K562 (cell line): ENCODE data around the gene SAP25. TPM values are rescaled to one million over a fixed set of nuclear protein-coding genes. Genes with fewer than 3 reads are reported as not detected.

ENCODE experiments used
- ATF4 ChIP-seq: fragments of 450-650 bp; formaldehyde crosslinking; IDR thresholded peaks from 2 replicates; pipeline ENCODE4 v1.4.0; 2022; ENCODE audit warnings: mild to moderate bottlenecking, moderate library complexity
- BRCA1 ChIP-seq, 2 experiments: fragments of 450-650 bp in 1 of 2; sonication (generic) in 1 of 2; formaldehyde crosslinking in 1 of 2; IDR thresholded peaks; 2 replicates each; pipeline versions ENCODE4 v1.5.0 to v1.6.1; 2017 to 2020; ENCODE audit warnings: mild to moderate bottlenecking in 1 of 2, missing genetic modification reagents in 1 of 2
- CC2D1A ChIP-seq: fragments of 450-650 bp; IDR thresholded peaks from 2 replicates; pipeline ENCODE4 v1.6.1; 2017; ENCODE audit warnings: mild to moderate bottlenecking
- CREB3L1 ChIP-seq: fragments of 450-650 bp; IDR thresholded peaks from 2 replicates; pipeline ENCODE4 v1.6.1; 2014; ENCODE audit warnings: low read depth, mild to moderate bottlenecking, moderate library complexity, borderline replicate concordance
- HDAC6 ChIP-seq: IDR thresholded peaks from 2 replicates; pipeline ENCODE4 v1.6.1; 2012; ENCODE audit warnings: low read depth, mild to moderate bottlenecking, control low read depth, inconsistent platforms, low read length, moderate library complexity
- HMGN3 ChIP-seq: IDR thresholded peaks from 2 replicates; pipeline ENCODE4 v1.6.1; 2011; ENCODE audit warnings: borderline replicate concordance, low read depth, mild to moderate bottlenecking, mixed read lengths, low read length; ENCODE audit not compliant: insufficient read length; ENCODE audit errors: extremely low read depth
- MEF2D ChIP-seq: conservative IDR thresholded peaks from 2 replicates; pipeline ENCODE4 v1.6.1; 2016; ENCODE audit warnings: low read depth, missing genetic modification characterization, missing compliant biosample characterization
- MNT ChIP-seq, 2 experiments: fragments of 450-650 bp; conservative IDR thresholded peaks; 2 replicates each; pipeline ENCODE4 v1.6.1; 2017; ENCODE audit warnings: mild to moderate bottlenecking in 2 of 2, moderate library complexity in 2 of 2
- PHB2 ChIP-seq: fragments of 450-650 bp; IDR thresholded peaks from 2 replicates; pipeline ENCODE4 v1.6.1; 2017; ENCODE audit warnings: low read depth
- POLR3A ChIP-seq: IDR thresholded peaks from 2 replicates; pipeline ENCODE4 v1.6.1; 2011; ENCODE audit warnings: borderline replicate concordance, mild to moderate bottlenecking, moderate library complexity; ENCODE audit not compliant: insufficient read length, insufficient read depth; ENCODE audit errors: extremely low read depth
- TCF15 ChIP-seq: fragments of 250-450 bp; sonication (Bioruptor Pico); IDR thresholded peaks from 2 replicates; pipeline ENCODE4 v1.8.0; 2022; ENCODE audit warnings: moderate library complexity, mild to moderate bottlenecking, inconsistent platforms
- U2AF2 ChIP-seq: fragments of 200-400 bp; formaldehyde crosslinking; optimal IDR thresholded peaks from 2 replicates; pipeline ENCODE3; 2017; ENCODE audit warnings: low read depth, mild to moderate bottlenecking, low read length
- VEZF1 ChIP-seq: fragments of 200-800 bp; sonication (Bioruptor generic); IDR thresholded peaks from 2 replicates; pipeline ENCODE4 v1.6.1; 2017; ENCODE audit warnings: missing genetic modification characterization, missing compliant biosample characterization
- ZC3H4 ChIP-seq: sonication (generic); formaldehyde crosslinking; IDR thresholded peaks from 2 replicates; pipeline ENCODE4 v1.9.0; 2021; ENCODE audit warnings: missing genetic modification reagents, borderline replicate concordance
- ZEB2 ChIP-seq: fragments of 450-650 bp; IDR thresholded peaks from 2 replicates; pipeline ENCODE4 v1.6.1; 2016
- ZNF583 ChIP-seq: fragments of 250-450 bp; sonication (Bioruptor Pico); IDR thresholded peaks from 2 replicates; pipeline ENCODE4 v1.4.0; 2020
- ZNF584 ChIP-seq: fragments of 200-800 bp; sonication (Bioruptor generic); IDR thresholded peaks from 2 replicates; pipeline ENCODE4 v1.6.1; 2016; ENCODE audit warnings: low read depth, mild to moderate bottlenecking, missing genetic modification characterization, missing compliant biosample characterization
- ZNF766 ChIP-seq: fragments of 200-800 bp; sonication (Bioruptor generic); conservative IDR thresholded peaks from 2 replicates; pipeline ENCODE4 v1.6.1; 2016; ENCODE audit warnings: missing genetic modification characterization, missing compliant biosample characterization
- polyA plus RNA-seq, 8 experiments: library from polyadenylated mRNA; depleted of rRNA in 4 of 8; stranded (reverse) in 5 of 8; unstranded in 3 of 8; fragments of >200 nt; fragmentation: Nextera tagmentation in 2 of 8; fragmentation: Illumina TruSeq in 1 of 8; extraction: Ambion mirVana in 2 of 8; extraction: Trizol in 1 of 8; gene quantifications; 2 replicates each; pipeline versions ENCODE4 v1.2.1 to v1.2.3, GENCODE V29; 2011 to 2014; ENCODE audit warnings: inconsistent platforms in 1 of 8, missing spikeins in 1 of 8
- total RNA-seq, 7 experiments: library from RNA; depleted of rRNA in 6 of 7; stranded (reverse); fragments of >200 nt in 6 of 7; fragmentation: Illumina TruSeq in 2 of 7; extraction: Trizol in 2 of 7; gene quantifications; 2 replicates each; pipeline versions ENCODE4 v1.2.1 to v1.2.3, GENCODE V29; 2011 to 2021; ENCODE audit warnings: low replicate concordance in 1 of 7

Gene SAP25
- total and polyA plus RNA-seq, 9 of the 15 experiments (the other 6 are each of a cell fraction or from before 2014, with no cell fraction given) = 0.13 to 5.3 (median 0.78) TPM; not detected in 1

GRCh38 chr7:100604976-100605911, 31.5 kb upstream of the SAP25 start (continued):
- TF ChIP-seq CREB3L1 (no peak), BRCA1 (IDR thresholded peaks at IDR 0.05) (no peak), BRCA1 (CRISPR knock-in tag; IDR thresholded peaks at IDR 0.05) (no peak), MNT (conservative IDR thresholded peaks at IDR 0.05) (peak; percentile 36 to 68; a peak in 2 of 4 replicates), HDAC6 (no peak), ZC3H4 (CRISPR knock-in tag) (no peak), ZNF766 (0 out of 2 replicates have a peak, but pooled peaks have one; percentile 44), MEF2D (tag) (no peak), TCF15 (CRISPR knock-in tag) (no peak), HMGN3 (peak; percentile 70), POLR3A (no peak), PHB2 (no peak), ATF4 (no peak), ZNF583 (CRISPR knock-in tag) (no peak), VEZF1 (CRISPR knock-in tag) (no peak), ZNF584 (CRISPR knock-in tag) (no peak), ZEB2 (0 out of 2 replicates have a peak, but pooled peaks have one; percentile 6), U2AF2 (no peak), CC2D1A (no peak)
